Activated CD4-positive, alpha-beta T cell treated with anti-CD3 and anti-CD28 coated beads, Interleukin-2, amount 10 ng/mL, durations not matched to agents 7 days and 5 days (primary cell): ENCODE measurements around the gene PDE1C. TPM values are rescaled to one million over a fixed set of nuclear protein-coding genes. Genes with fewer than 3 reads are reported as not detected.

ENCODE experiments used
- CTCF ChIA-PET: fragments of 350-600 bp; sonication (Branson Sonifier 250); formaldehyde crosslinking; loops from one replicate; lab custom pipeline; 2021; ENCODE audit warnings: antibody characterized with exemption; lab: Charles Lee
- POLR2A ChIA-PET: fragments of 350-600 bp; sonication (Branson Sonifier 250); formaldehyde crosslinking; loops from one replicate; lab custom pipeline; 2021; ENCODE audit warnings: antibody characterized with exemption; lab: Charles Lee
- DNase-seq: peaks from one replicate; pipeline ENCODE4 v3.0.0-alpha.2; 2020
- H3K27ac Mint-ChIP-seq: one replicate; pipeline ENCODE4 v1.8.0; 2021; ENCODE audit warnings: mild to moderate bottlenecking, moderate library complexity, mixed read lengths
- H3K27me3 Mint-ChIP-seq: one replicate; pipeline ENCODE4 v1.8.0; 2021; ENCODE audit warnings: mixed read lengths
- H3K36me3 Mint-ChIP-seq: one replicate; pipeline ENCODE4 v1.8.0; 2021; ENCODE audit warnings: low read depth, mixed read lengths
- H3K4me1 Mint-ChIP-seq: one replicate; pipeline ENCODE4 v1.8.0; 2021; ENCODE audit warnings: mixed read lengths
- H3K4me3 Mint-ChIP-seq: one replicate; pipeline ENCODE4 v1.8.0; 2021; ENCODE audit warnings: mild to moderate bottlenecking, moderate library complexity, mixed read lengths
- H3K9me3 Mint-ChIP-seq: one replicate; pipeline ENCODE4 v1.8.0; 2021; ENCODE audit warnings: mixed read lengths
- total RNA-seq, 2 experiments: library from RNA; stranded (reverse); gene quantifications; one replicate each; pipeline ENCODE4 v1.2.3, GENCODE V29; 2021

The PDE1C gene
- total RNA-seq, 2 experiments from 2014 or later: not detected

DNA sequence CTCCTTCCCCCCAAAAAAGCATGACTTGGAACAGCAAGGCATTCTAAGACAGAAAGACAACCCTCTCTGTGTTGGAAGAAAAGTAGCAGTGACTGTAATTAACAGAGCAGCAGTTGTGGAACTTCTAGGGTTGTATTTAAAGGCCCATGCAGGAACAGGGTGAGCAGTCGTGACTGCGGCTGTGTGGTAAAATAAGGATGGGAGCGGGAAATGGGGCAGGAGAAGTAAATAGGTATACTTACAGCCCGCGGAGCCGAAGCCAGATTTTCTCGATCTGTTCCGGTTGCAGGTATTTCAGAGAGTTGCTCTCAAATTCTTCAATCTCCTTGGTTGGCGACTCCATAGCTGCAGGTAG, 179 bp downstream of the PDE1C start:
- no peaks in the 10 kb centered on the region for H3K9me3 Mint-ChIP-seq
- H3K36me3 Mint-ChIP-seq: no peaks in the 10 kb centered on the region
- ChIA-PET CTCF (no interaction called here), POLR2A (no interaction called here)
- H3K27me3 Mint-ChIP-seq: peaks cover 22% of the 10 kb centered on the region
- H3K4me1 Mint-ChIP-seq: no peaks in the 10 kb centered on the region
- H3K4me3 Mint-ChIP-seq: no peak overlapping the region
- no peak for DNase-seq
- H3K27ac Mint-ChIP-seq: no peak overlapping the region

DNA sequence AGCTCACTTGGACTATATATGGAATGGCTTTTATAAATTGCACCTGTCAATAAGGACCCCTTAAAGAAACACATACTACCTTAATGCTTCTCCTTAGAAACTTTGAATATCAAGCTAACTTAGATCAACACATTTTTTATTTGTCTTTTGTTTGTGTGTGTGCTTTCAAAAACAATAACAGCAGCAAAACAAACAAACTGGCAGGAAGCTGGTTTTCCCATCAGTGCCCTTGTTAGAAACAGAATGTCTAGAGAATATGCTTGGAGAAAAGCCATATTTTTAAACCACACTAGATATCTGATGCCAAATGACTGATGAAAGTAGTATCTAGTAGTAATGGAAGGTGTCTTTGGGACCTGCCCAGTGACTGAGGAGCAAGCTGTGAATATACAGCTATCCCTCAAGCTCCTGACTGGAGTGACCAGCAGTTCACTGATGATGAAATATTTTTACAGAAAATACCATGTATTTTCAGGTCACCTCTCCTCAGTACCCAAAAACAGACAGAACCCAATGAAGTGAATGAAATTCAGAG, 1.0 kb downstream of the PDE1C start:
- Mint-ChIP-seq H3K4me3 (no peak overlapping the region), H3K9me3 (no peaks in the 10 kb centered on the region), H3K36me3 (no peaks in the 10 kb centered on the region), H3K27ac (no peak overlapping the region), H3K27me3 (peaks cover 22% of the 10 kb centered on the region), H3K4me1 (no peaks in the 10 kb centered on the region)
- CTCF ChIA-PET: interaction anchor here (0.9 kb wide), 1 partner anchor 44 kb away, joined by 3 read pairs; no protein-coding TSS in a partner anchor
- POLR2A ChIA-PET: no interaction called here
- no peak for DNase-seq

DNA sequence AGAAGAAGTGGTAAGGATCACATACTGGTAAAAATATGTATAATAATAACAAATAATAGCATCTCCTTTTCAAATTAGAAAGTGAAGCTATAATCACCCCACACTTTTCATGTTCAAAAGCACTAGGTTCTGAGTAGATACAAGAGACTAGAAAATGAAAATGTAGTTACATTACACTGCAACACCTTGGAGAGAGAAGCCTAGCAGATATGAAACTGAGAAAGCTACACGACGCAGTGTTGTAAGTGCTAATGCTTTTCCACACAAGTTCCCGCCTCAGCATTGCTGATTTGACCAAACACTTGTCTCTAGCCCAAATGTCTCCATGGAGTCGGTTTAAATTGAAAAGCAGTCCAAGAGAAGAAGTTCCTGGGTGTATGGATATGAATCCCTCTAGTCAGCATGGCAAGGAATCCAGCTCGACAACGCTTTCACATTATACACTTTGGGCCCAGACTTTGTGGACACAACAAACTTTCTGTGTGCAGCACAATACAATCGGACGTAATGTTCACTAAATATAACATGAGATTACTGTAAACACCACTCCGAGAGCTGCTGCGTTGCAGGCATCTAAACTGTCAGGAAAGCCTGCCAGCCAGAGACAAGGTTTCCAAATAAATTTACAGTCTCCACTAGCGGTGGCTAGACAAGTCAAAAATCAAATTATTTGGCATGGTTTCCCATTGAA, 1.7 kb downstream of the PDE1C start:
- Mint-ChIP-seq H3K27ac (no peak overlapping the region), H3K4me1 (no peaks in the 10 kb centered on the region), H3K36me3 (no peaks in the 10 kb centered on the region), H3K4me3 (no peak overlapping the region), H3K9me3 (no peaks in the 10 kb centered on the region), H3K27me3 (peaks cover 22% of the 10 kb centered on the region)
- CTCF ChIA-PET: interaction anchor here (0.9 kb wide), 1 partner anchor 44 kb away, joined by 3 read pairs; no protein-coding TSS in a partner anchor
- DNase-seq: no peak
- POLR2A ChIA-PET: no interaction called here

DNA sequence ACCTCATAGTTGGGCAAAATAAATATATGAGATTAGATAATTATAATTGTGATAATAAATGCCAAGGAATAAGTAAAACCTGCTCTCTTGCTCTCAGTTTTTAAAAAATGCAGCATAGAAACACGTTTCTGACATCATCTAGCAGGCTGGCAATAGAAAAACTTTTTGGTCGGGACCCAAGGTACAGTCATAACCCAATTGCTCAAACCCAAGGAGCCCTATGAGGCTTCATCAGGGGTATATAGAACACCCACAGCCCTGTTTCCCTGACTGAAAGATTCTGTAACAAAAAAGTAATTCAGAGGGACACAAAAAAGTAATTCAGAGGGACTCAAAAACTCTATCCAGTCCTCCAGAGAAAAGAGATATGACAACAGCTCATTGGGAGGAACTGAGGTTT, 3.8 kb downstream of the PDE1C start:
- H3K27me3 Mint-ChIP-seq: peaks cover 20% of the 10 kb centered on the region
- H3K4me1 Mint-ChIP-seq: no peaks in the 10 kb centered on the region
- CTCF ChIA-PET: no interaction called here
- H3K27ac Mint-ChIP-seq: no peak overlapping the region
- no peaks in the 10 kb centered on the region for H3K36me3 Mint-ChIP-seq
- POLR2A ChIA-PET: no interaction called here
- no peaks in the 10 kb centered on the region for H3K9me3 Mint-ChIP-seq
- DNase-seq: no peak
- H3K4me3 Mint-ChIP-seq: no peak overlapping the region

DNA sequence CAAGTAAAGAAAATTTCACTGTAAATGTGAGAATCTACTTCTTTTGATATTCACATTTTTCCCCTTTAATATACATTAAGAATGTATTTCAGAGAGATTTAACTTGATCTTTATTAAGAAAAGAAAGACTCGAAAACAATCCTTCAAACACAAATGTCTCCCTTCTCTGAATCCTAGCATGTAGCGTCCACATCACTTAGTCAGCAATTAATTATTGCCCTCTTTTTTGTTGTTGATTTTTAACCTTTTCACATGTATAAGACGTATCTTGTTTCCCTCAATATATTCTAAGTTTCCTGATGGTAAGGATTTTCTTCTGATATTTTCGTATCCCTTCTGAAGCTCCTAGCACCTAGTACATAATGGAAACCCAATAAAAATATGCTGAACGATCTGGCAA, 6.6 kb downstream of the PDE1C start:
- POLR2A ChIA-PET: no interaction called here
- Mint-ChIP-seq H3K9me3 (no peaks in the 10 kb centered on the region), H3K27me3 (no peaks in the 10 kb centered on the region), H3K4me3 (no peak overlapping the region), H3K36me3 (no peaks in the 10 kb centered on the region), H3K4me1 (no peaks in the 10 kb centered on the region), H3K27ac (no peak overlapping the region)
- CTCF ChIA-PET: no interaction called here
- DNase-seq: no peak

DNA sequence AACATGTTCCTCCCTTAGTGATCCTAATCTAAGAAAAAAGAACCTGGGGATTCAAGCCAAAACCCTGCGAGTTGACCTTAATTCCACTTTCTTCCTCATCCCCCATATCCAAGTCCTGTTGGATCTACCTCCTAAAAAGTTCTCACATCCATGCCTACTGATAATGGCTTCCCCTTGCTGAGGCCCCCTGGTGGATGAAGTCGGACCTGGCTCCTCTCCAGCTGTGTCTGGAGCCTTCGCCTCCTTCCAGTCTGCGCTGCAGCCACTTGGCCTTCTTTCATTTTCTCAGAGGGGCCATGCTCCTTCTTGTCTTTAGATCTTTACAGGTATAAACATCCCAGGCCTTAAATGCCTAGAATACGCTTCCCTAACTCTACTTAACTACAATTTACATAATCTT, 8.1 kb downstream of the PDE1C start:
- DNase-seq: peak; percentile 7
- Mint-ChIP-seq H3K4me3 (no peak overlapping the region), H3K27ac (no peak overlapping the region), H3K36me3 (no peaks in the 10 kb centered on the region), H3K27me3 (no peaks in the 10 kb centered on the region), H3K9me3 (no peaks in the 10 kb centered on the region), H3K4me1 (no peaks in the 10 kb centered on the region)
- CTCF ChIA-PET: no interaction called here
- POLR2A ChIA-PET: no interaction called here

DNA sequence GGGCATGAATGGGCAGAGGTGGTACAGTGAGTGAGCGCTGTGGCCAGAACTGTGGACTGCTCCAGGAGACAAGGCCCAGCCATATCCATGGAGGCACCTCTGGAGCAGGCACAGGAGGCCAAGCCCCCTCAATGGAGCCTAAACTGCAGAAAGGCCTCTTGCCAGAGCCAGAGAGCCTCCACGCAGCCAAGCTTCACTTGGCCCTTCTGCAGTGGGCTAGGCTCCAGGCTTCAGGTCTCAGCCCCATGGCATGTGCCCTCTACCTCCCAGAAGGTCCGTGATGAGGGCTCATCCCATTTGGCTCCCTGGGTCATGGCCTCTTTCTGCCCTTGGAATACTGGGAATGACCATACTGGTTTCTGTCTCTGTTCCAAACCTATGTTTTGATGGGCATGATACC, 8.9 kb downstream of the PDE1C start:
- no peak overlapping the region for H3K4me3 Mint-ChIP-seq
- no peaks in the 10 kb centered on the region for H3K27me3 Mint-ChIP-seq
- H3K27ac Mint-ChIP-seq: no peak overlapping the region
- POLR2A ChIA-PET: no interaction called here
- H3K36me3 Mint-ChIP-seq: no peaks in the 10 kb centered on the region
- CTCF ChIA-PET: no interaction called here
- H3K9me3 Mint-ChIP-seq: no peaks in the 10 kb centered on the region
- no peak for DNase-seq
- H3K4me1 Mint-ChIP-seq: no peaks in the 10 kb centered on the region

DNA sequence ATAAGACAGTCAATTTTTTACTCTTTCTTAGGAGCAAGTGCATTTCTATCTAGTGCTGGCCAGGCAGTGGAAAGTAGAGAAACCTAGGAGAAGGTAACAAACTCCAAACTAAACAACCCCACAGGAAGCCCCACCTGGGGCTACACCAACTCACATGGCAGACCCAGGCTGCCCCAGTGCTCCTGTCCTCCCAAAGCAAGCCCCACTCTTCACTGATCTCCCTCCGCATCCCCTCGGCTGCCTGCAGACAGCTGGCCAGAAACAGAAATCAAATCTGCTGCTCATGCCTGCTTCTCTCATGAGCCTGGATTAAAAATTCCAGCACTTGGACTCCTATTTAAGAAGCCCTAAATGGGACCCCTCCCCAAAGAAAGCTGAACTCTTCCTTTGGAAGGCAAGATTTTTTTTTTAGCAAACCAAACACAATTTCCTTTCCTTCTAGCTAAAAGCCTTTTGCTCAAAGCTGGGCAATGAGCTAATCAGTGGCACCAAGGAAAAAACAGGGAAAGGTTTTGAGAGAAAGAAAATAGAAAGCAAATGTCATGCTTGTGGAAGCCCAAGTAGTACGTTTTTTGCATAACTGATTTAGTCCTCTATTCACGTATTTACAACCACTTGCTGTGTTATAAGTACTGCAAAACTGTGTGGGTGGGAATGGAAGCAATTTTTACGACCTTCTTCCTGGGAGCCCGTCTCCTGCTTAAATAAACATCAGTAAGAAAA, 10.8 kb downstream of the PDE1C start:
- no peak overlapping the region for H3K27ac Mint-ChIP-seq
- no peaks in the 10 kb centered on the region for H3K36me3 Mint-ChIP-seq
- ChIA-PET CTCF (no interaction called here), POLR2A (no interaction called here)
- H3K4me3 Mint-ChIP-seq: no peak overlapping the region
- no peaks in the 10 kb centered on the region for H3K4me1 Mint-ChIP-seq
- DNase-seq: no peak
- H3K9me3 Mint-ChIP-seq: no peaks in the 10 kb centered on the region
- no peaks in the 10 kb centered on the region for H3K27me3 Mint-ChIP-seq

DNA sequence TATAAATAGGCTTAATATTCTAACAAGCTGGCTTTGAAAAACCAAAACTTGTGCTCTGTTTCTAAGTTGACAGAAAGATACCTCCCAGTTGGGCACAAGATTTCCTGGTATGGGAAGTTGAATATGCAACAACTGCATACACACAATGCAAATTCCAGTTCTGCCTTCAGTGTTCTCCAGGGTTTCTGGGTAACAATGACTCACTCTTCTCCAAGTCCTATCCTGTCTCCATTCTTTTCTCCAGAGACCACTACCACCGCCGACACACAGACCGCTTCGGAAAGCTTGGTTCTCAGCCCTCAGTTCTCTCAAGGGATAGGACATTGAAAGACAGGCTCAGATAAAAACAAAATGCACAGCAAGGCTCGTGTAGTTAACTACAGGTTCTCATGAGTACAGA, 12.2 kb downstream of the PDE1C start:
- no peaks in the 10 kb centered on the region for H3K9me3 Mint-ChIP-seq
- no peaks in the 10 kb centered on the region for H3K36me3 Mint-ChIP-seq
- DNase-seq: no peak
- no peak overlapping the region for H3K27ac Mint-ChIP-seq
- H3K4me3 Mint-ChIP-seq: no peak overlapping the region
- ChIA-PET POLR2A (no interaction called here), CTCF (interaction anchor here (1.0 kb wide), 1 partner anchor 935 kb away, joined by 3 read pairs; no protein-coding TSS in a partner anchor)
- H3K27me3 Mint-ChIP-seq: no peaks in the 10 kb centered on the region
- H3K4me1 Mint-ChIP-seq: no peaks in the 10 kb centered on the region

DNA sequence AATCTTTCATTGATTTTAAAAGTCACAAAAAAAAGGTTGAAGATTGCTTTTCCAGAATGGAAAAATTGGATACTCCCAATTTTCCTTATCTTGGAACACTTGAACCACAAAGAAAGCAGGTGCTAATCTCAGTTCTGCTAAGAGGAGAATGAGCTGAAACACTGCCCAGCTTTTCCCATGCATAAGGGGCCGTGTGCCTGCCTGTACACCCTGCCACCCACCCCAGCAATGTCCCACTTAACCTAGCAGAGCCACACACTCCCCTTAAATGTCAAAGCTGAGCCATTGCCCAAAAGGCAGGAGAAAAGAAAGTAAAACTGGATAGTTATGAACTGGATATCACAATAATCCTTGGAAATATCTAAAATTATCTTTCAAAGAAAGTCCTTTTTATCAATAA, 13.4 kb downstream of the PDE1C start:
- H3K36me3 Mint-ChIP-seq: no peaks in the 10 kb centered on the region
- H3K4me1 Mint-ChIP-seq: no peaks in the 10 kb centered on the region
- ChIA-PET POLR2A (no interaction called here), CTCF (no interaction called here)
- H3K9me3 Mint-ChIP-seq: no peaks in the 10 kb centered on the region
- H3K27ac Mint-ChIP-seq: no peak overlapping the region
- H3K4me3 Mint-ChIP-seq: no peak overlapping the region
- no peak for DNase-seq
- H3K27me3 Mint-ChIP-seq: no peaks in the 10 kb centered on the region

DNA sequence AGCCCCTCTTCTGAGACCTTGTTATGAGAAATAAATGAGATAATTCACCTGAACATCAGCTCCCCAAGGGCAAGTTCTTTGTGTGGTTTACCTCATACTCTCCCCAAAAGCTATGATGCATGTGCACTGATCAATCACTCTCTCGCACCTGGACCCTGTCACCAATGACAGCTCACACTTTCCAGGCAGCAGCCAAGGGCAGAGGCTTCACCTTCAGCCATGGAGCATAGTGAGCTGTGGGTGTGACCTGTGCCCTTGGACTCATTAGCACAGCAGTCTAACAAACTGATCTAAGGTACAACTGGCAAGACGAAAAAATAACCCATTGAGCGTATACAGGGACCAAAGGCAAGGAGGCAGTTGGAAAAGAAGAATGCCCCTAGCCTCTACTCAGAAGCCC, 17.0 kb downstream of the PDE1C start:
- DNase-seq: no peak
- ChIA-PET CTCF (no interaction called here), POLR2A (no interaction called here)
- Mint-ChIP-seq H3K4me1 (no peaks in the 10 kb centered on the region), H3K27me3 (no peaks in the 10 kb centered on the region), H3K9me3 (no peaks in the 10 kb centered on the region), H3K27ac (no peak overlapping the region), H3K36me3 (no peaks in the 10 kb centered on the region), H3K4me3 (no peak overlapping the region)

DNA sequence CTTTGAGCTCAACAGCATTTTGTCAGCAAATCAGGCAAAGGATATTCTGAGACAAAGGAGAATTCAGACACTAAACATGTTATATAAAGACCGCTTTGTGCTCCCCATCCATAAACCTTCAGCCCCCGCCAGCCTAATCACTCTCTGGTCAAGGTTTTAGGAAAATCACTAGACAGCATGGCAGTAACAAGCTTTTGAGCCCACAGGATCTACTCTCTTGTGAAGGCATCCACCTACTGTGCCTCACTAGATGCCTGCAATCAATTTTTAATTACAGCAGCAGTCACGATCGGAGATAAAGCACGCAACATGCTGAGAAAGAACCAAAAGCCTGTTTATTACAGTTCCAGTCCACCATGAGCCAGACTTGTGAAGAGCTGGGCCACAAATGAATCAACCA, 19.1 kb downstream of the PDE1C start:
- no peak for DNase-seq
- Mint-ChIP-seq H3K4me1 (no peaks in the 10 kb centered on the region), H3K27ac (no peak overlapping the region), H3K9me3 (no peaks in the 10 kb centered on the region), H3K36me3 (no peaks in the 10 kb centered on the region), H3K4me3 (no peak overlapping the region), H3K27me3 (no peaks in the 10 kb centered on the region)
- POLR2A ChIA-PET: no interaction called here
- CTCF ChIA-PET: no interaction called here

DNA sequence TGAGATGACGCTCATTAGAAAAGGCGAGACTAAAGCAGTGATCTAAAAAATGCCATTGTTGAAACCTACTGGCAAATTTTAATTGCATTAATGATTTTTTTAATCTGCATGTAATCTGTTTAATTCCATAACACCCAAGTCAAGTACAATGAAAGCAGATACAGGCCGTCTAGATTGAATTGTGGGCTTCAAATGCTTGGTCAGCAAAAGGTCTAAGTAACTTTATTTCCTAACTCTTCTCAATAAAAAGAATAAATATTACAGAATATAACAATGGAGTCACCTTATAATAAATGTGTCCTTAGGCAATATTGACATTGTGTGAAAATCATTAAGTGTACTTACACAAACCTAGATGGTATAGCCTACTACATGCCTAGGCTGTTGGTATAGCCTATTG, 20.6 kb downstream of the PDE1C start:
- H3K27me3 Mint-ChIP-seq: no peaks in the 10 kb centered on the region

More for the DNA sequence above, 20.6 kb downstream of the PDE1C start:
- Mint-ChIP-seq H3K4me3 (no peak overlapping the region), H3K4me1 (no peaks in the 10 kb centered on the region), H3K9me3 (no peaks in the 10 kb centered on the region), H3K36me3 (no peaks in the 10 kb centered on the region), H3K27ac (no peak overlapping the region)
- ChIA-PET POLR2A (no interaction called here), CTCF (no interaction called here)
- no peak for DNase-seq
